ENCODE measurements around the gene ARID3A. TPM values are rescaled to one million over a fixed set of nuclear protein-coding genes. Genes with fewer than 3 reads are reported as not detected.

ARID3A gene
- total and polyA plus RNA-seq, 2 of the 13 experiments (the other 11 are each of a cell fraction or from before 2014, with no cell fraction given) = 71.3 to 77.9 TPM

DNA sequence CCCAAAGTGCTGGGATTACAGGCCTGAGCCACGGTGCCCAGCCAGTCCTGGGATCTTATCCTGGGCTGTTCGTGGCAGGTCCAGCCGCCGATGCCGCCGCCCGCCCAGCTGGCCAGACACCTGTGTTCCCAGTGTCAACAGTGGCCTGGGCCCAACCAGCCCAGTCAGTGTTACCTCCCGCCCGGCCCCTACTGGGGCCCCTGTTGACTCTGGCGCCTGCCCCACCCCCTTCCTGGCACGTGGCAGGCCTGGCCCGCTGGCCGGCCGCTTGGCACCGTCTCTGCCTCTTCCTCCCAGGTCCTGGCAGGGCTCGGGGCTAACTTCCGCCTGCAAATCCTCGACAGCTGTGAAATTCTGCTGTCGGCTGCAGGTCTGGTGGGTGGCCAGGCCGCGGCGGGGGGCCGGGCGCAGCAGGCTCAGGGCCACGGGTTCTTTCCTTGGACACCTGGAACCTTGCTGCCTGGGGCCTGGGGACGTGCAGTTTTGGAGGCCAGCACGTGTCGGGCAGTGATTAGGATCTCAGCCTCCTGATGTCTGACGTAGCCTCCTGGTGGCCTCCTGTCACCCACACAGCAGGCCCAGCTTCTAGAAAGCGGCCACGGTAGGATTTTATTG, 9.1 kb downstream of the ARID3A start (continued):
- TF ChIP-seq, protein P1, sequence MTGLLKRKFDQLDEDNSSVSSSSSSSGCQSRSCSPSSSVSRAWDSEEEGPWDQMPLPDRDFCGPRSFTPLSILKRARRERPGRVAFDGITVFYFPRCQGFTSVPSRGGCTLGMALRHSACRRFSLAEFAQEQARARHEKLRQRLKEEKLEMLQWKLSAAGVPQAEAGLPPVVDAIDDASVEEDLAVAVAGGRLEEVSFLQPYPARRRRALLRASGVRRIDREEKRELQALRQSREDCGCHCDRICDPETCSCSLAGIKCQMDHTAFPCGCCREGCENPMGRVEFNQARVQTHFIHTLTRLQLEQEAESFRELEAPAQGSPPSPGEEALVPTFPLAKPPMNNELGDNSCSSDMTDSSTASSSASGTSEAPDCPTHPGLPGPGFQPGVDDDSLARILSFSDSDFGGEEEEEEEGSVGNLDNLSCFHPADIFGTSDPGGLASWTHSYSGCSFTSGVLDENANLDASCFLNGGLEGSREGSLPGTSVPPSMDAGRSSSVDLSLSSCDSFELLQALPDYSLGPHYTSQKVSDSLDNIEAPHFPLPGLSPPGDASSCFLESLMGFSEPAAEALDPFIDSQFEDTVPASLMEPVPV (CRISPR knock-in tag; IDR thresholded peaks at IDR 0.05) = peak; percentile 90
- TF ChIP-seq ZBTB8A (CRISPR knock-in tag; IDR thresholded peaks at IDR 0.05; ENCODE audit: borderline replicate concordance, low read depth) (peak; percentile 71; the same call in 1 of the 2 replicates), TCF12 (IDR thresholded peaks at IDR 0.05) (no peak), TCF12 (CRISPR knock-in tag; IDR thresholded peaks at IDR 0.05) (peak; percentile 85; the same call in 1 of the 2 replicates), ZNF614 (CRISPR knock-in tag; IDR thresholded peaks at IDR 0.05; ENCODE audit: borderline replicate concordance) (peak; percentile 95), SP1 (IDR thresholded peaks at IDR 0.05) (no peak), SP1 (CRISPR knock-in tag; IDR thresholded peaks at IDR 0.05) (peak; percentile 84), KDM3A (CRISPR knock-in tag; IDR thresholded peaks at IDR 0.05; ENCODE audit: low read depth) (peak; percentile 96), ZNF557 (CRISPR knock-in tag; IDR thresholded peaks at IDR 0.05) (0 out of 2 replicates have a peak, but pooled peaks have one; percentile 66), ZNF660 (CRISPR knock-in tag; IDR thresholded peaks at IDR 0.05; ENCODE audit: borderline replicate concordance, low read depth) (no peak), KDM1A (CRISPR knock-in tag; IDR thresholded peaks at IDR 0.05) (no peak), ZNF850 (CRISPR knock-in tag; conservative IDR thresholded peaks at IDR 0.05) (peak; percentile 4; the same call in 1 of the 2 replicates), FOSL2 (CRISPR knock-in tag; IDR thresholded peaks at IDR 0.05) (peak; percentile 81), RBFOX2 (IDR thresholded peaks at IDR 0.05; ENCODE audit: low read depth, low read length) (peak; percentile 89), RARG (CRISPR knock-in tag; IDR thresholded peaks at IDR 0.05; ENCODE audit: low read depth) (peak; percentile 51; the same call in 1 of the 2 replicates), BHLHE40 (IDR thresholded peaks at IDR 0.05; ENCODE audit: low read length) (peak; percentile 95), ZNF350 (CRISPR knock-in tag; IDR thresholded peaks at IDR 0.05; ENCODE audit: borderline replicate concordance, low read depth) (peak; percentile 92), MAZ (IDR thresholded peaks at IDR 0.05; ENCODE audit: borderline replicate concordance, low read depth, low read length) (peak; percentile 84), MAZ (CRISPR knock-in tag; IDR thresholded peaks at IDR 0.05; ENCODE audit: low read depth) (peak; percentile 75; the same call in 1 of the 2 replicates), NFE2L2 (IDR thresholded peaks at IDR 0.05; ENCODE audit: low read length) (no peak)
- TF ChIP-seq, protein P2, sequence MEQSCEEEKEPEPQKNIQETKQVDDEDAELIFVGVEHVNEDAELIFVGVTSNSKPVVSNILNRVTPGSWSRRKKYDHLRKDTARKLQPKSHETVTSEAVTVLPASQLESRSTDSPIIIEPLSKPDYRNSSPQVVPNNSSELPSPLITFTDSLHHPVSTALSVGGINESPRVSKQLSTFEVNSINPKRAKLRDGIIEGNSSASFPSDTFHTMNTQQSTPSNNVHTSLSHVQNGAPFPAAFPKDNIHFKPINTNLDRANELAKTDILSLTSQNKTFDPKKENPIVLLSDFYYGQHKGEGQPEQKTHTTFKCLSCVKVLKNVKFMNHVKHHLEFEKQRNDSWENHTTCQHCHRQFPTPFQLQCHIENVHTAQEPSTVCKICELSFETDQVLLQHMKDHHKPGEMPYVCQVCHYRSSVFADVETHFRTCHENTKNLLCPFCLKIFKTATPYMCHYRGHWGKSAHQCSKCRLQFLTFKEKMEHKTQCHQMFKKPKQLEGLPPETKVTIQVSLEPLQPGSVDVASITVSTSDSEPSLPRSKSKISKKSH (CRISPR knock-in tag; IDR thresholded peaks at IDR 0.05; ENCODE audit: borderline replicate concordance) = no peak
- TF ChIP-seq, protein P3, sequence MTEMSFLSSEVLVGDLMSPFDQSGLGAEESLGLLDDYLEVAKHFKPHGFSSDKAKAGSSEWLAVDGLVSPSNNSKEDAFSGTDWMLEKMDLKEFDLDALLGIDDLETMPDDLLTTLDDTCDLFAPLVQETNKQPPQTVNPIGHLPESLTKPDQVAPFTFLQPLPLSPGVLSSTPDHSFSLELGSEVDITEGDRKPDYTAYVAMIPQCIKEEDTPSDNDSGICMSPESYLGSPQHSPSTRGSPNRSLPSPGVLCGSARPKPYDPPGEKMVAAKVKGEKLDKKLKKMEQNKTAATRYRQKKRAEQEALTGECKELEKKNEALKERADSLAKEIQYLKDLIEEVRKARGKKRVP (CRISPR knock-in tag; IDR thresholded peaks at IDR 0.05) = peak in 1 of 2 experiments; percentile 41; a peak in 1 of 4 replicates
- TF ChIP-seq, protein P4, sequence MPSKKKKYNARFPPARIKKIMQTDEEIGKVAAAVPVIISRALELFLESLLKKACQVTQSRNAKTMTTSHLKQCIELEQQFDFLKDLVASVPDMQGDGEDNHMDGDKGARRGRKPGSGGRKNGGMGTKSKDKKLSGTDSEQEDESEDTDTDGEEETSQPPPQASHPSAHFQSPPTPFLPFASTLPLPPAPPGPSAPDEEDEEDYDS (CRISPR knock-in tag; IDR thresholded peaks at IDR 0.05) = peak; percentile 68
- TF ChIP-seq, protein P5, sequence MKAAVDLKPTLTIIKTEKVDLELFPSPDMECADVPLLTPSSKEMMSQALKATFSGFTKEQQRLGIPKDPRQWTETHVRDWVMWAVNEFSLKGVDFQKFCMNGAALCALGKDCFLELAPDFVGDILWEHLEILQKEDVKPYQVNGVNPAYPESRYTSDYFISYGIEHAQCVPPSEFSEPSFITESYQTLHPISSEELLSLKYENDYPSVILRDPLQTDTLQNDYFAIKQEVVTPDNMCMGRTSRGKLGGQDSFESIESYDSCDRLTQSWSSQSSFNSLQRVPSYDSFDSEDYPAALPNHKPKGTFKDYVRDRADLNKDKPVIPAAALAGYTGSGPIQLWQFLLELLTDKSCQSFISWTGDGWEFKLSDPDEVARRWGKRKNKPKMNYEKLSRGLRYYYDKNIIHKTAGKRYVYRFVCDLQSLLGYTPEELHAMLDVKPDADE (CRISPR knock-in tag; IDR thresholded peaks at IDR 0.05) = no peak
- TF ChIP-seq, protein P6, sequence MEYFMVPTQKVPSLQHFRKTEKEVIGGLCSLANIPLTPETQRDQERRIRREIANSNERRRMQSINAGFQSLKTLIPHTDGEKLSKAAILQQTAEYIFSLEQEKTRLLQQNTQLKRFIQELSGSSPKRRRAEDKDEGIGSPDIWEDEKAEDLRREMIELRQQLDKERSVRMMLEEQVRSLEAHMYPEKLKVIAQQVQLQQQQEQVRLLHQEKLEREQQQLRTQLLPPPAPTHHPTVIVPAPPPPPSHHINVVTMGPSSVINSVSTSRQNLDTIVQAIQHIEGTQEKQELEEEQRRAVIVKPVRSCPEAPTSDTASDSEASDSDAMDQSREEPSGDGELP (IDR thresholded peaks at IDR 0.05; ENCODE audit: borderline replicate concordance, low read depth) = peak; percentile 100

Measured in HepG2 (cell line).